ENCODE data around the gene BAX. TPM values are rescaled to one million over a fixed set of nuclear protein-coding genes. Genes with fewer than 3 reads are reported as not detected.

BAX gene
- total RNA-seq, 5 donors from 2014 or later (not counting 1 experiment from before 2014, with no cell fraction given) = 76.6 to 201 (median 183) TPM

DNA sequence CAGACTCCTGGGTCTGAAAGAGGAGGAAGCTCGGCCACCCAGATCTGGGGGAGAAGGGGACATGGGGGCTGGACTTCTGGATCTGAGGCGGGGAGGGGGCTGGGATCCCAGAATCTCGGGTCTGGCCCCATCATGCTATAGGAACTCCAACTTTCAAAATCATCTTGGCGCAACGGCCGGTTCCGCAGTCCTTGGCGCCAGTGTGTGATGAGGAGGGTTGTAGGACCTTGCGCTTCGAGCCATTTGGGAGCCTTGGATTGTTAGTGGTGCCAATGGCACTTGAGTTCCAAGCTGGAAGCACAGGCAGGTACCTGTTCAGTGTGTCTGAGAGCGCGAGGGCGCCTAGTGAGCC lies 39.3 kb downstream of the BAX start:
- H3K9me3 Mint-ChIP-seq = no peaks in the 10 kb centered on the region
- H3K4me1 Mint-ChIP-seq = peaks cover 41 to 53% (median 46%) of the 10 kb centered on the region in 3 donors
- ATAC-seq (replicated peaks in 1 of 4) (no peak), DNase-seq (no peak)
- H3K36me3 Mint-ChIP-seq = peaks cover 5% of the 10 kb centered on the region
- no peaks in the 10 kb centered on the region for H3K9me3 ChIP-seq
- no peaks in the 10 kb centered on the region for H3K27me3 Mint-ChIP-seq
- H3K4me3 ChIP-seq (ENCODE audit: control insufficient read depth in 1 of 2, extremely low read depth in 1 of 2, low read length in 1 of 2) = peak overlapping the region; percentile 72 to 95
- peaks cover 0 to 3% of the 10 kb centered on the region in 2 donors for H3K36me3 ChIP-seq (ENCODE audit: control insufficient read depth in 2 of 2, extremely low read depth in 1 of 2, insufficient read depth in 1 of 2, low read length in 1 of 2)
- CTCF ChIA-PET = interaction anchor here (0.6 to 1.9 kb wide), 30 partner anchors 11 to 790 kb away, joined by 3 to 16 read pairs (median 4); partner anchors contain the start of genes HSD17B14 (in 1 of the 2), NUCB1 (in 1 of the 2), PIH1D1 (in 1 of the 2) and RPL18 (in 1 of the 2)
- 6% methylated on average over 6 of the region's 13 CpGs for WGBS (ENCODE audit: insufficient coverage)
- H3K4me1 ChIP-seq (ENCODE audit: control insufficient read depth in 1 of 2, extremely low read depth in 1 of 2, insufficient read depth in 2 of 2, low read length in 2 of 2) = peaks cover 3 to 41% of the 10 kb centered on the region in 2 experiments
- POLR2A ChIA-PET = interaction anchor here (0.5 to 1.1 kb wide), 5 partner anchors 83 to 1883 kb away, joined by 3 to 5 read pairs (median 3); no protein-coding TSS in a partner anchor
- H3K4me3 Mint-ChIP-seq = peak overlapping the region; percentile 92 to 95 (median 94)
- peak overlapping the region; percentile 86 for H3K27ac ChIP-seq (ENCODE audit: low read length)
- H3K27me3 ChIP-seq (replicated peaks in 1 of 2; ENCODE audit: control insufficient read depth in 2 of 2, extremely low read depth in 1 of 2, insufficient read depth in 2 of 2, low read length in 1 of 2) = no peaks in the 10 kb centered on the region
- H3K27ac Mint-ChIP-seq = peak overlapping the region; percentile 92 to 95

DNA sequence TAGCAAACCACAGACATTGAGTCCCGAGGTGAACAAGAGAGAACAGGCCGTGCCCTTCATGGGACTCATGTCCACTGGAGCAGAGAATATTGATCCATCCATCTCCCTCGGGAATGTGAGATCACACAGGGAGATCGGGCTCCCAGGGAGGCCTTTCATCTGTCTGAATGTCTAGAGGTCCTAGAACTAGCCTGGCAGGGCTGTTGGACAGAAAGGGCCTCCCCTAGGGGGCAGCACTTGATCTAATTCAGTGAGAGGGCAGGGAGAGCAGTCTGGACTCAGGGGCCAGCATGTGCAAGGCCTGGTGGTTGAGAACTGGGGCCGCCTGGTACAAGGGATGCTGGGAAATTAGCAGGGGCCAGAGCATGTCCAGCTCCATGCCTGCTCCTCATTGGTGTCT lies 43.3 kb downstream of the BAX start:
- no peak overlapping the region for H3K4me3 Mint-ChIP-seq

DNA sequence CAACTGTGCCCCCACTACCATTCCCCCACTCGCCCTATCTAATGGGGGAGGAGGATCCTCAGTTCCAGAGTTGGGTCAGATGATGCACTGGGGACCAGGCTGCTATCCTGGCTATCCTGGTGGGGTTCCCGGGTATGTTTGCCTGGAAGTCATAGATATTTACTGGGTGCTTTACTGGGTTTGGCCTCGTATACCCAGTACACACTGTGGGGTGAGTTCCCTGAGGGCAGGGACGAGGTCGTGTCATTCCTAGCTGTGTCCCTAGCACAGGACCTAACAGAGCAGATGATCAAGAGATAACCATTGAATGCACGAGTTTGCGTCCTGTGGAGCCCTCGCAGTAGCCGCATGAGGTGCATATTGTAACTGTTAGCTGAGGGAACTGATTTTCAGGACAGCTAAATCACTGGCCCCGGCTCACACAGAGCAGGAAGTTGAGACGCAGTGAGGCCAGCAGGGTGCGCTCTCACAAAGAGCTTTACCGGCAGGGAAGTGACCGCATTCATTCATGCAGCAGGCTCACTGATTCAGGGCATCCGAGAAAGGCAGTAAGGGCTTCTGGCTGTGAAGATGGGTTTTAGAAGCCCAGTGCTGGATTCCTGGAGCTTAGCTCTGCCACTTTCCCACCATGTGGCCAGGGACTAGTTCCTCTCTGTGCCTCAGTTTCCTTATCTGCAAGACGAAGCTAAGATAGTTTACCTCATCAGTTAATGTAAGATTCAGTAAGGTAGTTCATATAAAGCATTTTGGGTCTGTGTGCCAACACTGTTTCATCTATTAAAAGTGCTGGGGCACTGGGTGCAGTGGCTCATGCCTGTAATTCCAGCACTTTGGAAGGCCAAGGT lies 45.0 kb downstream of the BAX start:
- Histone ChIP-seq H3K4me1 (ENCODE audit: control insufficient read depth in 1 of 2, extremely low read depth in 1 of 2, insufficient read depth in 2 of 2, low read length in 2 of 2) (peaks cover 0 to 15% of the 10 kb centered on the region in 2 experiments), H3K36me3 (ENCODE audit: control insufficient read depth in 2 of 2, extremely low read depth in 1 of 2, insufficient read depth in 1 of 2, low read length in 1 of 2) (peaks cover 4 to 18% of the 10 kb centered on the region in 2 donors), H3K9me3 (no peaks in the 10 kb centered on the region), H3K27me3 (replicated peaks in 1 of 2; ENCODE audit: control insufficient read depth in 2 of 2, extremely low read depth in 1 of 2, insufficient read depth in 2 of 2, low read length in 1 of 2) (no peaks in the 10 kb centered on the region), H3K4me3 (ENCODE audit: control insufficient read depth in 1 of 2, extremely low read depth in 1 of 2, low read length in 1 of 2) (no peak overlapping the region), H3K27ac (ENCODE audit: low read length) (no peak overlapping the region)
- Mint-ChIP-seq H3K9me3 (no peaks in the 10 kb centered on the region), H3K4me1 (peaks cover 15 to 21% (median 20%) of the 10 kb centered on the region in 3 donors), H3K4me3 (no peak overlapping the region), H3K36me3 (peaks cover 11% of the 10 kb centered on the region), H3K27ac (no peak overlapping the region), H3K27me3 (no peaks in the 10 kb centered on the region)
- WGBS (ENCODE audit: insufficient coverage) = 71% methylated on average over 14 of the region's 16 CpGs
- ChIA-PET POLR2A (interaction anchor here in 1 of 2 donors (0.5 to 0.6 kb wide), 2 partner anchors 92 to 354 kb away, joined by 4 to 12 read pairs; no protein-coding TSS in a partner anchor), CTCF (interaction anchor here (0.6 to 1.6 kb wide), 6 partner anchors 9 to 199 kb away, joined by 3 to 7 read pairs (median 5); partner anchors contain the start of gene HSD17B14 (in 1 of the 2))
- peak; percentile 75 to 89 (median 84) for ATAC-seq (replicated peaks in 1 of 4)
- peak; percentile 42 to 76 (median 63) for DNase-seq

More for the DNA sequence above, 43.3 kb downstream of the BAX start:
- Histone ChIP-seq H3K27ac (ENCODE audit: low read length) (no peak overlapping the region), H3K9me3 (no peaks in the 10 kb centered on the region), H3K4me3 (ENCODE audit: control insufficient read depth in 1 of 2, extremely low read depth in 1 of 2, low read length in 1 of 2) (no peak overlapping the region), H3K27me3 (replicated peaks in 1 of 2; ENCODE audit: control insufficient read depth in 2 of 2, extremely low read depth in 1 of 2, insufficient read depth in 2 of 2, low read length in 1 of 2) (no peaks in the 10 kb centered on the region), H3K4me1 (ENCODE audit: control insufficient read depth in 1 of 2, extremely low read depth in 1 of 2, insufficient read depth in 2 of 2, low read length in 2 of 2) (peaks cover 3 to 25% of the 10 kb centered on the region in 2 experiments), H3K36me3 (ENCODE audit: control insufficient read depth in 2 of 2, extremely low read depth in 1 of 2, insufficient read depth in 1 of 2, low read length in 1 of 2) (peaks cover 0 to 4% of the 10 kb centered on the region in 2 donors)
- DNase-seq (peak in 20 of 35 experiments; percentile 20 to 55 (median 34)), ATAC-seq (replicated peaks in 1 of 4) (no peak)
- Mint-ChIP-seq H3K27me3 (no peaks in the 10 kb centered on the region), H3K36me3 (peaks cover 5% of the 10 kb centered on the region), H3K27ac (no peak overlapping the region), H3K4me1 (peaks cover 27 to 31% (median 30%) of the 10 kb centered on the region in 3 donors), H3K9me3 (no peaks in the 10 kb centered on the region)
- POLR2A ChIA-PET = interaction anchor here in 1 of 2 donors (0.5 kb wide), 1 partner anchor 25 kb away, joined by 4 read pairs; no protein-coding TSS in a partner anchor
- 78% methylated on average over 4 of the region's 5 CpGs for WGBS (ENCODE audit: insufficient coverage)
- CTCF ChIA-PET = interaction anchor here in 1 of 2 donors (0.5 to 0.9 kb wide), 3 partner anchors 22 to 66 kb away, joined by 3 read pairs; no protein-coding TSS in a partner anchor

DNA sequence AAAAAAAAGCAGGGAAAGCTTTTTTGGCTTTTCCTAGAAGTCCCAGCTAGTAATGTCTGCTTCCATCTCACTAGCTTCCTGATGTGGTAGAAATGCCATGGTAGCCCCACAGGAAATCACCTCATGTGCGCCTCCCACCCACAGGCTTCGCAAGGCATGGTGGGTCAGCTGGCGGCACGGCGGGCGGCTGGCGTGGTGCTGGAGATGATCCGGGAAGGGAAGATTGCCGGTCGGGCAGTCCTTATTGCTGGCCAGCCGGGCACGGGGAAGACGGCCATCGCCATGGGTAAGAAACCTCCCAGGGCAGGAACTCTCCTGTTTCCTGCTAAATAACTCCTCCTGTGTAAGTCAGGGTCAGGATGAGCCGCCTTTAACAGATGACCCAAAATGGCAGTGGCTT lies 49.5 kb downstream of the BAX start:
- ATAC-seq (replicated peaks in 1 of 4) = no peak
- WGBS (ENCODE audit: insufficient coverage) = 98% methylated on average over 14 of the region's 15 CpGs
- no peak overlapping the region for H3K27ac Mint-ChIP-seq
- POLR2A ChIA-PET = no interaction called here
- peaks cover 10 to 42% of the 10 kb centered on the region in 2 donors for H3K36me3 ChIP-seq (ENCODE audit: control insufficient read depth in 2 of 2, extremely low read depth in 1 of 2, insufficient read depth in 1 of 2, low read length in 1 of 2)
- H3K4me1 Mint-ChIP-seq = peaks cover 0 to 10% (median 7%) of the 10 kb centered on the region in 3 donors
- CTCF ChIA-PET = interaction anchor here (0.6 to 0.7 kb wide), 3 partner anchors 22 to 111 kb away, joined by 4 to 5 read pairs (median 4); no protein-coding TSS in a partner anchor
- no peak overlapping the region for H3K4me3 Mint-ChIP-seq
- no peaks in the 10 kb centered on the region for H3K27me3 Mint-ChIP-seq
- no peaks in the 10 kb centered on the region for H3K27me3 ChIP-seq (replicated peaks in 1 of 2; ENCODE audit: control insufficient read depth in 2 of 2, extremely low read depth in 1 of 2, insufficient read depth in 2 of 2, low read length in 1 of 2)
- peaks cover 0 to 9% of the 10 kb centered on the region in 2 experiments for H3K4me1 ChIP-seq (ENCODE audit: control insufficient read depth in 1 of 2, extremely low read depth in 1 of 2, insufficient read depth in 2 of 2, low read length in 2 of 2)
- H3K4me3 ChIP-seq (ENCODE audit: control insufficient read depth in 1 of 2, extremely low read depth in 1 of 2, low read length in 1 of 2) = no peak overlapping the region
- H3K36me3 Mint-ChIP-seq = peaks cover 23% of the 10 kb centered on the region
- no peaks in the 10 kb centered on the region for H3K9me3 ChIP-seq
- no peak for DNase-seq
- H3K9me3 Mint-ChIP-seq = no peaks in the 10 kb centered on the region
- no peak overlapping the region for H3K27ac ChIP-seq (ENCODE audit: low read length)

DNA sequence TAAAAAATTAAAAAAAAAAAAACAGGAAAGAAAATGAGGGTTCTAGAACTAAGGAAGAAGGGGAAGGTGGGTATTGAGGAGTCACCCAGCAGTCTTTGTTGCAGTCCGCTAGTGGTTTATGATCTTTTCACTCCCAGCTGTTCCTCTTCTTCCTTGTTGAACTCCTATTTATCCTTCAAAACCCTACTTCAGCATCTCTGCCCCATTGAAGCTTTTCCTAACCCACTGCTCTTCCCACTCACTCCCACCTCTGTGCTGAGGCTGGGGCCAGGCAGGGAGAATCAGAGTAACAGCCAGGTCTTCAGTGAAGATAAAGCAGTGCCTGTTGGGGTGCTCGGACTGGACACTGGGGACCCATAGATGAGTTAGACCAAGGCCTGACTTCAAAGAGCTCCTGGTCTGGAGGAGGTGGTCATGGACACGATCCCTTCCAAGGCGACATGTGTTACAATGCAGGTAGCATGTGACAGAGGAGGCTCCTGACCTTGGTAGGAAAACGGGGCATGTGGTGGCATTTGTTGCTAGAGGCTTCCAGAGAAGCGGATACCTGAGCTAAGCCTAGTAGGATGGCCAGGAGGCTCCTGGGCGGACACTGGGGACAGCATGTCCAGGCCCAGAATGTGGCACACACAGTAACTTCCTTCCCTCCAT lies 50.4 kb downstream of the BAX start:
- Histone ChIP-seq H3K9me3 (no peaks in the 10 kb centered on the region), H3K27me3 (replicated peaks in 1 of 2; ENCODE audit: control insufficient read depth in 2 of 2, extremely low read depth in 1 of 2, insufficient read depth in 2 of 2, low read length in 1 of 2) (no peaks in the 10 kb centered on the region), H3K36me3 (ENCODE audit: control insufficient read depth in 2 of 2, extremely low read depth in 1 of 2, insufficient read depth in 1 of 2, low read length in 1 of 2) (peaks cover 13 to 44% of the 10 kb centered on the region in 2 donors), H3K27ac (ENCODE audit: low read length) (no peak overlapping the region), H3K4me3 (ENCODE audit: control insufficient read depth in 1 of 2, extremely low read depth in 1 of 2, low read length in 1 of 2) (no peak overlapping the region), H3K4me1 (ENCODE audit: control insufficient read depth in 1 of 2, extremely low read depth in 1 of 2, insufficient read depth in 2 of 2, low read length in 2 of 2) (no peaks in the 10 kb centered on the region)
- no peak for ATAC-seq (replicated peaks in 1 of 4)
- ChIA-PET POLR2A (interaction anchor here in 1 of 2 donors (0.6 kb wide), 1 partner anchor 99 kb away, joined by 5 read pairs; no protein-coding TSS in a partner anchor), CTCF (no interaction called here)
- H3K9me3 Mint-ChIP-seq = no peaks in the 10 kb centered on the region
- peaks cover 17% of the 10 kb centered on the region for H3K36me3 Mint-ChIP-seq
- no peak for DNase-seq
- H3K4me1 Mint-ChIP-seq = peaks cover 0 to under 1% (median under 1%) of the 10 kb centered on the region in 3 donors
- WGBS (ENCODE audit: insufficient coverage) = 98% methylated on average over 3 of the region's 7 CpGs
- H3K27me3 Mint-ChIP-seq = no peaks in the 10 kb centered on the region
- H3K27ac Mint-ChIP-seq = no peak overlapping the region
- no peak overlapping the region for H3K4me3 Mint-ChIP-seq

DNA sequence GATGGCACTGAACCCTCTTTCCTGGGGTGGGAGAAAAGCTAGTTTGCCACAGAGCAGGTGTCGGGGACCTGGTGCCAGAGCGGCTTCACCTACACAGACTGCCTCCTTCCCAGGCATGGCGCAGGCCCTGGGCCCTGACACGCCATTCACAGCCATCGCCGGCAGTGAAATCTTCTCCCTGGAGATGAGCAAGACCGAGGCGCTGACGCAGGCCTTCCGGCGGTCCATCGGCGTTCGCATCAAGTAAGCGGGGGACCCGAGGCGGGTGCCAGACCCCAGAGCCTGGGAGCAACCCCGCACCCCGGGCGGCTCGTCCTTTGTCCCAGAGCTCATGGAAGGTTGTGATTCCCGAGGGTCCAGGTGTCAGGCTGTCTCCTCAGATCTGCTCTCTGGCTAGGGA lies 52.2 kb downstream of the BAX start:
- H3K36me3 ChIP-seq (ENCODE audit: control insufficient read depth in 2 of 2, extremely low read depth in 1 of 2, insufficient read depth in 1 of 2, low read length in 1 of 2) = peaks cover 25 to 48% of the 10 kb centered on the region in 2 donors
- H3K27ac ChIP-seq (ENCODE audit: low read length) = no peak overlapping the region
- no peaks in the 10 kb centered on the region for H3K4me1 ChIP-seq (ENCODE audit: control insufficient read depth in 1 of 2, extremely low read depth in 1 of 2, insufficient read depth in 2 of 2, low read length in 2 of 2)
- WGBS (ENCODE audit: insufficient coverage) = 97% methylated on average over 22 of the region's 22 CpGs
- no peaks in the 10 kb centered on the region for H3K9me3 Mint-ChIP-seq
- ChIA-PET POLR2A (no interaction called here), CTCF (no interaction called here)
- no peak for DNase-seq
- H3K4me1 Mint-ChIP-seq = no peaks in the 10 kb centered on the region
- no peak overlapping the region for H3K4me3 Mint-ChIP-seq
- H3K36me3 Mint-ChIP-seq = peaks cover 20% of the 10 kb centered on the region
- no peak overlapping the region for H3K4me3 ChIP-seq (ENCODE audit: control insufficient read depth in 1 of 2, extremely low read depth in 1 of 2, low read length in 1 of 2)
- H3K9me3 ChIP-seq = no peaks in the 10 kb centered on the region
- H3K27me3 Mint-ChIP-seq = no peaks in the 10 kb centered on the region
- no peak overlapping the region for H3K27ac Mint-ChIP-seq
- H3K27me3 ChIP-seq (replicated peaks in 1 of 2; ENCODE audit: control insufficient read depth in 2 of 2, extremely low read depth in 1 of 2, insufficient read depth in 2 of 2, low read length in 1 of 2) = no peaks in the 10 kb centered on the region
- ATAC-seq (replicated peaks in 1 of 4) = no peak
